Keratinocyte (primary cell): ENCODE measurements around the gene PLEKHM1. TPM values are rescaled to one million over a fixed set of nuclear protein-coding genes. Genes with fewer than 3 reads are reported as not detected.

Experiments used
- DNase-seq: peaks from one replicate; pipeline ENCODE4 v3.0.0-alpha.2; 2011; ENCODE audit warnings: low read depth, missing footprints, low spot score
- FAIRE-seq: peaks from 2 replicates; lab custom pipeline; 2011; peaks lifted over from hg19 to GRCh38; lab: Jason Lieb, UNC
- H2AFZ ChIP-seq: 2 replicates; pipeline ENCODE4 v1.6.0; 2012; ENCODE audit warnings: low read length, control low read depth, inconsistent platforms; ENCODE audit not compliant: control insufficient read depth
- H3K27ac ChIP-seq: 2 replicates; pipeline ENCODE4 v1.5.1; 2011; ENCODE audit warnings: low read length; ENCODE audit not compliant: control insufficient read depth, insufficient read depth
- H3K27me3 ChIP-seq: 3 replicates; pipeline ENCODE4 v1.6.0; 2011; ENCODE audit warnings: low read length; ENCODE audit not compliant: control insufficient read depth, insufficient read depth; ENCODE audit errors: extremely low read depth
- H3K36me3 ChIP-seq, 2 experiments: 2 replicates in 1 of 2; 3 replicates in 1 of 2; pipeline ENCODE4 v1.5.1; 2011; ENCODE audit warnings: low read length in 2 of 2, mild to moderate bottlenecking in 1 of 2; ENCODE audit not compliant: control insufficient read depth in 2 of 2, insufficient read depth in 2 of 2; ENCODE audit errors: extremely low read depth in 1 of 2
- H3K4me1 ChIP-seq: 3 replicates; pipeline ENCODE4 v1.5.1; 2011; ENCODE audit warnings: low read length; ENCODE audit not compliant: control insufficient read depth, insufficient read depth; ENCODE audit errors: extremely low read depth
- H3K4me2 ChIP-seq: 3 replicates; pipeline ENCODE4 v1.6.0; 2011; ENCODE audit warnings: low read depth, low read length; ENCODE audit not compliant: control insufficient read depth, insufficient read depth; ENCODE audit errors: extremely low read depth
- H3K4me3 ChIP-seq, 3 experiments: fragments of 200-600 bp in 1 of 3; sonication (generic) in 1 of 3; 2 replicates in 2 of 3; 3 replicates in 1 of 3; pipeline ENCODE4 v1.5.1; 2011 to 2016; ENCODE audit warnings: low read length in 3 of 3, mild to moderate bottlenecking in 3 of 3, control low read depth in 2 of 3, inconsistent platforms in 1 of 3, low read depth in 1 of 3, mixed read lengths in 1 of 3, mixed run types in 1 of 3, moderate library complexity in 1 of 3; ENCODE audit not compliant: control insufficient read depth in 2 of 3, insufficient read depth in 2 of 3; ENCODE audit errors: extremely low read depth in 1 of 3
- H3K79me2 ChIP-seq: 2 replicates; pipeline ENCODE4 v1.6.0; 2012; ENCODE audit warnings: low read length; ENCODE audit not compliant: control insufficient read depth, insufficient read depth
- H3K9ac ChIP-seq: 3 replicates; pipeline ENCODE4 v1.6.0; 2011; ENCODE audit warnings: low read length; ENCODE audit not compliant: control insufficient read depth, insufficient read depth; ENCODE audit errors: extremely low read depth
- H3K9me1 ChIP-seq: 3 replicates; pipeline ENCODE4 v1.6.0; 2011; ENCODE audit warnings: low read length; ENCODE audit not compliant: control insufficient read depth, insufficient read depth; ENCODE audit errors: extremely low read depth
- H3K9me3 ChIP-seq: 2 replicates; pipeline ENCODE4 v1.5.1; 2012; ENCODE audit warnings: low read depth, low read length; ENCODE audit not compliant: control insufficient read depth
- H4K20me1 ChIP-seq: 3 replicates; pipeline ENCODE4 v1.6.0; 2011; ENCODE audit warnings: low read length; ENCODE audit not compliant: control insufficient read depth, insufficient read depth; ENCODE audit errors: extremely low read depth
- EZH2 ChIP-seq: IDR thresholded peaks from one replicate; pipeline ENCODE4 v1.6.1; 2012; ENCODE audit warnings: inconsistent platforms, mild to moderate bottlenecking, low read length, moderate library complexity
- dilution Hi-C: fragments of 300-500 bp; cut with MboI; formaldehyde crosslinking; loops from one replicate; pipeline ENCODE4 v1.7.0; 2020; ENCODE audit warnings: low sequenced_read_pairs; ENCODE audit not compliant: extremely low pct_ligation_motif_present
- polyA plus RNA-seq, 5 experiments: library from polyadenylated mRNA; depleted of rRNA in 3 of 5; stranded (reverse) in 3 of 5; stranded (forward) in 1 of 5; unstranded in 1 of 5; fragments of >200 nt; gene quantifications; 1 replicate in 1 of 5; 2 replicates in 3 of 5; 3 replicates in 1 of 5; pipeline versions ENCODE4 v1.2.1 to v1.2.3, GENCODE V29; 2011 to 2012; ENCODE audit warnings: missing spikeins in 2 of 5, low read depth in 1 of 5, low replicate concordance in 1 of 5
- TF ChIP-seq, protein P1 (sequence below), 3 experiments: IDR thresholded peaks in 1 of 3; conservative IDR thresholded peaks in 1 of 3; optimal IDR thresholded peaks in 1 of 3; 2 replicates in 2 of 3; 3 replicates in 1 of 3; pipeline versions ENCODE3 to v1.5.1; 2011; ENCODE audit warnings: low read length in 3 of 3, mild to moderate bottlenecking in 3 of 3, moderate library complexity in 2 of 3, control low read depth in 1 of 3, inconsistent platforms in 1 of 3; ENCODE audit not compliant: insufficient read depth in 2 of 3; ENCODE audit errors: extremely low read depth in 1 of 3

PLEKHM1 gene
- polyA plus RNA-seq, 1 donor (not counting 4 experiments of a cell fraction or from before 2014, with no cell fraction given): 33.0 TPM

DNA sequence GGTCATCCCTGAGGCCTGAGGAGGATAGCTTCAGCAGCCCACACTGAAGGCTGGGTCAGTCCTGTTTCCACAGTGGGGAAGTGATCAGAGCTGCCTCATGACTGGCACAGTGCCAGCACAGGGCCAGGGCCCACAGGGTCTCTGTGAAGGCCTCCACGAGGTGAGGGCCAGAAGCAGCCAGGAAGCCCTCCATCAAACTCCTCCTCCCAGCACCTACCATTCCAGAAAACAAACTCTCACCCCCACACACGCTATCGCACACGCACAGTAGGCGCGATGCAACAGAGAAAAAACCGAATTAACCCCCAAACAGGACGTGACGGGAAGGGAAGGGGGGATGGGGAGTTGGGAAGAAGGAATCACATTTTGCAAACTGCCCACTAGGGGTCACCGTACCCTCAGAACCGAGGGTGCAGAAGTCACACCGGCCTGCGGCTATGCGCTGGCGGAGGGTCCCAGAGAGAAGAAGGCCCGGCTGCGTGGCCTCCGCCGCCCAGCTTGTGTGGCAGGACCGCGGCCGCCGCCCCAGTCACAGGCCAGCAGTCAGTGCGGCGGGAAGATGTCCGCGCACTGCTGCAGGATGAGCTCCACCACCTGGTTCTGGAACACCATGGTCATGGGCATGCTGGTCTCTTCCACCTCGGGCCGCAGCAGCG is 95.5 kb downstream of the PLEKHM1 start:
- H3K27me3 ChIP-seq: no peaks in the 10 kb centered on the region
- peaks cover 12 to 25% of the 10 kb centered on the region in 2 experiments for H3K36me3 ChIP-seq
- no peak overlapping the region for H3K27ac ChIP-seq
- H4K20me1 ChIP-seq: no peaks in the 10 kb centered on the region
- H3K4me2 ChIP-seq: no peak overlapping the region
- H3K9ac ChIP-seq: no peak overlapping the region
- H2AFZ ChIP-seq: no peak overlapping the region
- no peaks in the 10 kb centered on the region for H3K9me3 ChIP-seq
- no peaks in the 10 kb centered on the region for H3K4me1 ChIP-seq
- dilution Hi-C loops: no loop called here
- FAIRE-seq (no peak), DNase-seq (no peak)
- TF ChIP-seq EZH2: no peak
- TF ChIP-seq, protein P1, sequence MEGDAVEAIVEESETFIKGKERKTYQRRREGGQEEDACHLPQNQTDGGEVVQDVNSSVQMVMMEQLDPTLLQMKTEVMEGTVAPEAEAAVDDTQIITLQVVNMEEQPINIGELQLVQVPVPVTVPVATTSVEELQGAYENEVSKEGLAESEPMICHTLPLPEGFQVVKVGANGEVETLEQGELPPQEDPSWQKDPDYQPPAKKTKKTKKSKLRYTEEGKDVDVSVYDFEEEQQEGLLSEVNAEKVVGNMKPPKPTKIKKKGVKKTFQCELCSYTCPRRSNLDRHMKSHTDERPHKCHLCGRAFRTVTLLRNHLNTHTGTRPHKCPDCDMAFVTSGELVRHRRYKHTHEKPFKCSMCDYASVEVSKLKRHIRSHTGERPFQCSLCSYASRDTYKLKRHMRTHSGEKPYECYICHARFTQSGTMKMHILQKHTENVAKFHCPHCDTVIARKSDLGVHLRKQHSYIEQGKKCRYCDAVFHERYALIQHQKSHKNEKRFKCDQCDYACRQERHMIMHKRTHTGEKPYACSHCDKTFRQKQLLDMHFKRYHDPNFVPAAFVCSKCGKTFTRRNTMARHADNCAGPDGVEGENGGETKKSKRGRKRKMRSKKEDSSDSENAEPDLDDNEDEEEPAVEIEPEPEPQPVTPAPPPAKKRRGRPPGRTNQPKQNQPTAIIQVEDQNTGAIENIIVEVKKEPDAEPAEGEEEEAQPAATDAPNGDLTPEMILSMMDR (optimal IDR thresholded peaks at IDR 0.05 in 1 of 3, IDR thresholded peaks at IDR 0.05 in 1 of 3, conservative IDR thresholded peaks at IDR 0.05 in 1 of 3; ENCODE audit: extremely low read depth in 1 of 3, insufficient read depth in 2 of 3, low read length in 3 of 3): peak; percentile 55 to 91 (median 61)
- H3K9me1 ChIP-seq: no peaks in the 10 kb centered on the region
- no peaks in the 10 kb centered on the region for H3K79me2 ChIP-seq
- H3K4me3 ChIP-seq: no peak overlapping the region

DNA sequence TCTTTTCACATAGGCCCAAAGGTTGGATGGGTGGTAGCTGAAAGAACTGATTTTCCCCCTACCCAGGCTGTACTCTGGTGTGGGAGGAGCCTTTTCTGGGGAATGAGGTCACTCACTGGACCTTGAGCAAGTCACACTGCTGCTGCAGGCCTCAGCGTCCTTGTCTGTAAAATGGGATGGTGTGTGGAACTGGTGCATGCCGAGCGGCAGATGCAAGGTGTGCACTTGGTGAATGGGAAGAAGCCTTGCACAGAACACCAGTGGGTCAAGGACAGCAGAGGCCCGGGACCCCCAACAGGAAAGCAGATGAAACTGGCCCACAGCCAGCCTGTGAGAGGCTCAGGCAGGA is 96.0 kb downstream of the PLEKHM1 start:
- no peak for FAIRE-seq
- TF ChIP-seq EZH2: no peak
- TF ChIP-seq, protein P1 (optimal IDR thresholded peaks at IDR 0.05 in 1 of 3, IDR thresholded peaks at IDR 0.05 in 1 of 3, conservative IDR thresholded peaks at IDR 0.05 in 1 of 3; ENCODE audit: extremely low read depth in 1 of 3, insufficient read depth in 2 of 3, low read length in 3 of 3): no peak
- Histone ChIP-seq H3K9me3 (no peaks in the 10 kb centered on the region), H3K4me3 (no peak overlapping the region), H3K36me3 (peaks cover 12 to 20% of the 10 kb centered on the region in 2 experiments), H3K9ac (no peak overlapping the region), H3K4me1 (no peaks in the 10 kb centered on the region), H3K27ac (no peak overlapping the region), H3K4me2 (no peak overlapping the region), H4K20me1 (no peaks in the 10 kb centered on the region), H3K79me2 (no peaks in the 10 kb centered on the region), H2AFZ (no peak overlapping the region), H3K27me3 (peaks cover 3% of the 10 kb centered on the region), H3K9me1 (no peaks in the 10 kb centered on the region)
- no peak for DNase-seq
- dilution Hi-C loops: no loop called here
